Ecto neural progenitor cell (in vitro differentiated cells): ENCODE measurements around the gene NAMPT.

ENCODE experiments used
- DNase-seq: peaks from one replicate; pipeline ENCODE4 v3.0.0-alpha.2; 2018; ENCODE audit warnings: low spot score

NAMPT gene

GRCh38 chr7:106273009-106273668, 11.6 kb downstream of the NAMPT start:
- no peak for DNase-seq

- DNase-seq: no peak
These were observed 14.4 kb downstream of the NAMPT start for GRCh38 chr7:106270122-106270977.

GRCh38 chr7:106269254-106269961, 15.4 kb downstream of the NAMPT start:
- DNase-seq: no peak

- DNase-seq: no peak
These were observed 19.6 kb downstream of the NAMPT start for GRCh38 chr7:106265133-106265532.

GRCh38 chr7:106262221-106262881, 22.4 kb downstream of the NAMPT start:
- DNase-seq: no peak

GRCh38 chr7:106260136-106260561, 24.6 kb downstream of the NAMPT start:
- no peak for DNase-seq

- DNase-seq: no peak
These were observed 26.0 kb downstream of the NAMPT start for GRCh38 chr7:106258789-106259188.

GRCh38 chr7:106257752-106258151, 27.0 kb downstream of the NAMPT start:
- no peak for DNase-seq

GRCh38 chr7:106256144-106256543, 28.6 kb downstream of the NAMPT start:
- no peak for DNase-seq

- no peak for DNase-seq
These were observed 29.5 kb downstream of the NAMPT start for GRCh38 chr7:106255246-106255645.

GRCh38 chr7:106254525-106255116, 30.2 kb downstream of the NAMPT start:
- DNase-seq: no peak

- DNase-seq: no peak
These were observed 32.2 kb downstream of the NAMPT start for GRCh38 chr7:106252568-106252967.

GRCh38 chr7:106249488-106249887, 35.3 kb downstream of the NAMPT start:
- DNase-seq: no peak

GRCh38 chr7:106248600-106248999, 36.2 kb downstream of the NAMPT start:
- DNase-seq: no peak

GRCh38 chr7:106247841-106248240, 36.9 kb downstream of the NAMPT start:
- no peak for DNase-seq

GRCh38 chr7:106246902-106247711, 37.7 kb downstream of the NAMPT start:
- no peak for DNase-seq

GRCh38 chr7:106243893-106244292, 40.9 kb downstream of the NAMPT start:
- DNase-seq: no peak

GRCh38 chr7:106239406-106239805, 45.4 kb downstream of the NAMPT start:
- no peak for DNase-seq

- DNase-seq: no peak
These were observed 46.0 kb downstream of the NAMPT start for GRCh38 chr7:106238830-106239229.

- no peak for DNase-seq
These were observed 48.7 kb downstream of the NAMPT start for GRCh38 chr7:106236065-106236464.

GRCh38 chr7:106234425-106234824, 50.4 kb downstream of the NAMPT start:
- DNase-seq: no peak
